ENCODE results near the gene KLRC3. TPM values are rescaled to one million over a fixed set of nuclear protein-coding genes. Genes with fewer than 3 reads are reported as not detected.
"Not testable (repeated sequence)": the region's sequence is repeated elsewhere in the genome, so short reads cannot be mapped to it uniquely, and the experiment has no call there.

The KLRC3 gene
- total RNA-seq, 3 donors from 2014 or later (not counting 1 experiment from before 2014, with no cell fraction given) = 10.7 to 69.1 (median 49.8) TPM

GRCh38 chr12:10398168-10398567, 22.2 kb downstream of the KLRC3 start:
- intact Hi-C loops (cut with micrococcal nuclease) = loop anchor here (5.0 kb wide), 3 partner anchors 54 to 159 kb away; partner anchors contain the start of gene KLRC1
- peaks cover 6% of the 10 kb centered on the region for H3K36me3 Mint-ChIP-seq
- no peaks in the 10 kb centered on the region for H3K9me3 Mint-ChIP-seq
- Histone ChIP-seq H3K4me1 (ENCODE audit: control insufficient read depth, insufficient read depth, low read length) (peaks cover 31% of the 10 kb centered on the region), H3K27me3 (ENCODE audit: control insufficient read depth, insufficient read depth, low read length) (no peaks in the 10 kb centered on the region), H3K4me3 (ENCODE audit: low read length) (no peak overlapping the region), H3K9me3 (ENCODE audit: control insufficient read depth, insufficient read depth, low read length) (no peaks in the 10 kb centered on the region), H3K27ac (ENCODE audit: low read length) (peak overlapping the region; percentile 57), H3K36me3 (ENCODE audit: control insufficient read depth, insufficient read depth, low read length) (peaks cover 34% of the 10 kb centered on the region)
- H3K27me3 Mint-ChIP-seq (ENCODE audit: low read depth in 2 of 2) = no peaks in the 10 kb centered on the region
- TF ChIP-seq CTCF (IDR thresholded peaks at IDR 0.05) = no peak
- WGBS (ENCODE audit: insufficient coverage) = 29% methylated on average over 1 of the region's 2 CpGs
- H3K4me1 Mint-ChIP-seq = peaks cover 71 to 74% of the 10 kb centered on the region in 2 donors
- H3K27ac Mint-ChIP-seq = peak overlapping the region; percentile 83 to 98
- ATAC-seq (no peak), DNase-seq (no peak)
- peak overlapping the region; percentile 68 for H3K4me3 Mint-ChIP-seq

GRCh38 chr12:10397296-10397695, 23.1 kb downstream of the KLRC3 start:
- Histone ChIP-seq H3K27me3 (ENCODE audit: control insufficient read depth, insufficient read depth, low read length) (no peaks in the 10 kb centered on the region), H3K9me3 (ENCODE audit: control insufficient read depth, insufficient read depth, low read length) (no peaks in the 10 kb centered on the region), H3K4me3 (ENCODE audit: low read length) (no peak overlapping the region), H3K4me1 (ENCODE audit: control insufficient read depth, insufficient read depth, low read length) (peaks cover 36% of the 10 kb centered on the region), H3K36me3 (ENCODE audit: control insufficient read depth, insufficient read depth, low read length) (peaks cover 30% of the 10 kb centered on the region), H3K27ac (ENCODE audit: low read length) (peak overlapping the region; percentile 63)
- ATAC-seq = peak; percentile 51 to 65 (median 61)
- peak overlapping the region; percentile 68 for H3K4me3 Mint-ChIP-seq
- H3K36me3 Mint-ChIP-seq = peaks cover 6% of the 10 kb centered on the region
- DNase-seq = peak in 1 of 2 donors; percentile 65
- H3K27me3 Mint-ChIP-seq (ENCODE audit: low read depth in 2 of 2) = no peaks in the 10 kb centered on the region
- peak overlapping the region; percentile 83 to 98 for H3K27ac Mint-ChIP-seq
- 26% methylated on average over 2 of the region's 2 CpGs for WGBS (ENCODE audit: insufficient coverage)
- no peak for TF ChIP-seq CTCF (IDR thresholded peaks at IDR 0.05)
- H3K4me1 Mint-ChIP-seq = peaks cover 73 to 77% of the 10 kb centered on the region in 2 donors
- no peaks in the 10 kb centered on the region for H3K9me3 Mint-ChIP-seq
- intact Hi-C loops (cut with micrococcal nuclease) = loop anchor here (5.0 kb wide), 3 partner anchors 55 to 160 kb away; partner anchors contain the start of gene KLRC1

- H3K4me3 Mint-ChIP-seq = peak overlapping the region; percentile 40
- H3K36me3 Mint-ChIP-seq; H3K4me3 ChIP-seq (ENCODE audit: low read length); H3K27me3 Mint-ChIP-seq (ENCODE audit: low read depth in 2 of 2); DNase-seq; H3K27me3 ChIP-seq (ENCODE audit: control insufficient read depth, insufficient read depth, low read length); H3K9me3 Mint-ChIP-seq; ATAC-seq; H3K9me3 ChIP-seq (ENCODE audit: control insufficient read depth, insufficient read depth, low read length): not testable (repeated sequence)
- H3K27ac Mint-ChIP-seq = peak overlapping the region; percentile 97 to 98
- intact Hi-C loops (cut with micrococcal nuclease) = loop anchor here (5.0 kb wide), 3 partner anchors 56 to 161 kb away; partner anchors contain the start of gene KLRC1
- WGBS (ENCODE audit: insufficient coverage) = 80% methylated on average over 12 of the region's 15 CpGs
- Histone ChIP-seq H3K27ac (ENCODE audit: low read length) (peak overlapping the region; percentile 92), H3K4me1 (ENCODE audit: control insufficient read depth, insufficient read depth, low read length) (peaks cover 39% of the 10 kb centered on the region), H3K36me3 (ENCODE audit: control insufficient read depth, insufficient read depth, low read length) (peaks cover 20% of the 10 kb centered on the region)
- H3K4me1 Mint-ChIP-seq = peaks cover 70 to 74% of the 10 kb centered on the region in 2 donors
Observed at GRCh38 chr12:10396176-10396575, 24.2 kb downstream of the KLRC3 start.

- intact Hi-C loops (cut with micrococcal nuclease) = loop anchor here (2.0 to 5.0 kb wide), 6 partner anchors 31 to 162 kb away; partner anchors contain the start of genes KLRC1 and KLRD1
- no peaks in the 10 kb centered on the region for H3K27me3 ChIP-seq (ENCODE audit: control insufficient read depth, insufficient read depth, low read length)
- H3K4me1 ChIP-seq (ENCODE audit: control insufficient read depth, insufficient read depth, low read length) = peaks cover 42% of the 10 kb centered on the region
- no peaks in the 10 kb centered on the region for H3K27me3 Mint-ChIP-seq (ENCODE audit: low read depth in 2 of 2)
- peak overlapping the region; percentile 87 for H3K4me3 Mint-ChIP-seq
- H3K9me3 Mint-ChIP-seq = no peaks in the 10 kb centered on the region
- TF ChIP-seq CTCF (IDR thresholded peaks at IDR 0.05) = no peak
- peak; percentile 52 to 82 (median 75) for ATAC-seq
- H3K36me3 Mint-ChIP-seq = peaks cover 6% of the 10 kb centered on the region
- peak overlapping the region; percentile 92 for H3K27ac ChIP-seq (ENCODE audit: low read length)
- peak overlapping the region; percentile 5 for H3K4me3 ChIP-seq (ENCODE audit: low read length)
- H3K36me3 ChIP-seq (ENCODE audit: control insufficient read depth, insufficient read depth, low read length) = peaks cover 15% of the 10 kb centered on the region
- peaks cover 63 to 68% of the 10 kb centered on the region in 2 donors for H3K4me1 Mint-ChIP-seq
- WGBS (ENCODE audit: insufficient coverage) = 12% methylated on average over 5 of the region's 6 CpGs
- DNase-seq = peak in 1 of 2 donors; percentile 75
- no peaks in the 10 kb centered on the region for H3K9me3 ChIP-seq (ENCODE audit: control insufficient read depth, insufficient read depth, low read length)
- peak overlapping the region; percentile 97 to 98 for H3K27ac Mint-ChIP-seq
Observed at GRCh38 chr12:10395390-10395998, 24.9 kb downstream of the KLRC3 start.

GRCh38 chr12:10394531-10395152, 25.8 kb downstream of the KLRC3 start:
- Histone ChIP-seq H3K4me1 (ENCODE audit: control insufficient read depth, insufficient read depth, low read length) (peaks cover 42% of the 10 kb centered on the region), H3K27ac (ENCODE audit: low read length) (peak overlapping the region; percentile 92)
- peak overlapping the region; percentile 97 to 98 for H3K27ac Mint-ChIP-seq
- DNase-seq (peak in 1 of 2 donors; percentile 71), ATAC-seq (peak in 2 of 3 donors; percentile 11 to 38)
- not testable (repeated sequence) for H3K4me3 ChIP-seq (ENCODE audit: low read length); H3K36me3 ChIP-seq (ENCODE audit: control insufficient read depth, insufficient read depth, low read length); H3K36me3 Mint-ChIP-seq; H3K9me3 Mint-ChIP-seq; H3K9me3 ChIP-seq (ENCODE audit: control insufficient read depth, insufficient read depth, low read length); H3K27me3 ChIP-seq (ENCODE audit: control insufficient read depth, insufficient read depth, low read length); H3K27me3 Mint-ChIP-seq (ENCODE audit: low read depth in 2 of 2)
- H3K4me1 Mint-ChIP-seq = peaks cover 65 to 70% of the 10 kb centered on the region in 2 donors
- intact Hi-C loops (cut with micrococcal nuclease) = loop anchor here (2.0 to 5.0 kb wide), 8 partner anchors 30 to 747 kb away; partner anchors contain the start of genes CLEC2B, KLRC1 and KLRD1
- H3K4me3 Mint-ChIP-seq = peak overlapping the region; percentile 87
- WGBS (ENCODE audit: insufficient coverage) = 46% methylated on average over 6 of the region's 11 CpGs
